Activated T-helper 17 cell treated with anti-CD3 and anti-CD28 coated beads, Interleukin-2, amount 50 U/mL, for 72 hours (primary cell): ENCODE measurements around the gene FMO4. TPM values are rescaled to one million over a fixed set of nuclear protein-coding genes. Genes with fewer than 3 reads are reported as not detected.
"Not testable (repeated sequence)": the region's sequence is repeated elsewhere in the genome, so short reads cannot be mapped to it uniquely, and the experiment has no call there.

Experiments used
- ATAC-seq: fragments of 150-1000 bp; cut with Tn5 transposase; replicated peaks from 2 replicates; pipeline ENCODE4 v1.10.0; 2021; ENCODE audit warnings: mild to moderate bottlenecking, moderate library complexity
- H3K27ac Mint-ChIP-seq: one replicate; pipeline ENCODE4 v1.8.0; 2022; ENCODE audit warnings: mixed read lengths
- H3K27me3 Mint-ChIP-seq: one replicate; pipeline ENCODE4 v1.8.0; 2022; ENCODE audit warnings: mixed read lengths
- H3K36me3 Mint-ChIP-seq: one replicate; pipeline ENCODE4 v1.8.0; 2022; ENCODE audit warnings: low read depth, mild to moderate bottlenecking, mixed read lengths
- H3K4me1 Mint-ChIP-seq: one replicate; pipeline ENCODE4 v1.8.0; 2022; ENCODE audit warnings: mixed read lengths
- H3K4me3 Mint-ChIP-seq: one replicate; pipeline ENCODE4 v1.8.0; 2022; ENCODE audit warnings: mild to moderate bottlenecking, mixed read lengths
- H3K9me3 Mint-ChIP-seq: one replicate; pipeline ENCODE4 v1.8.0; 2022; ENCODE audit warnings: mixed read lengths
- total RNA-seq, 2 donors: library from RNA; stranded (reverse); gene quantifications; one replicate each; pipeline ENCODE4 v1.2.3, GENCODE V29; 2022

FMO4 gene
- total RNA-seq, 2 donors from 2014 or later: 2.0 to 2.7 TPM

DNA sequence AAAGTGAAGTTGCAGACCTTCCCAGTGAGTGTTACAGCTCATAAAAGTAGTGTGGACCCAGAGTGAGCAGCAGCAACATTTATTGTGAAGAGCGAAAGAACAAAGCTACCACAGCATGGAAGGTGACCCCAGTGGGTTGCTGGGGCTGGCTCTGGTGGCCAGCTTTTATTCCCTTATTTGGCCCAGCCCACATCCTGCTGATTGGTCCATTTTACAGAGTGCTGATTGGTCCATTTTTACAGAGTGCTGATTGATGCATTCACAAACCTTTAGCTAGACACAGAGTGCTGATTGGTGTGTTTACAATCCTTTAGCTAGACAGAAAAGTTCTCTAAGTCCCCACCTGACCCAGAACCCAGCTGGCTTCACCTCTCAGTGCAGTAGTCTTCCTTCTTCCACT, 76.8 kb downstream of the FMO4 start:
- not testable (repeated sequence) for H3K27ac Mint-ChIP-seq, H3K4me3 Mint-ChIP-seq, ATAC-seq, H3K4me1 Mint-ChIP-seq, H3K36me3 Mint-ChIP-seq, H3K27me3 Mint-ChIP-seq, H3K9me3 Mint-ChIP-seq

Other genes starting within 250 kb of the FMO4 start
- not detected for gene FMO3, start 223.3 kb upstream of the FMO4 start, total RNA-seq
- gene FMO2, start 128.9 kb upstream of the FMO4 start, total RNA-seq: not detected
- not detected for gene FMO1, start 65.7 kb upstream of the FMO4 start, total RNA-seq
- gene PRRC2C, start 171.3 kb downstream of the FMO4 start, total RNA-seq: 100 to 1,000 TPM; 209 to 242 TPM